Effector CD4-positive, alpha-beta T cell (primary cell): ENCODE results near the gene TUBAL3.
"Not testable (repeated sequence)": the region's sequence is repeated elsewhere in the genome, so short reads cannot be mapped to it uniquely, and the experiment has no call there.

Source experiments
- DNase-seq: peaks from one replicate; pipeline ENCODE4 v3.0.0-alpha.2; 2020

The TUBAL3 gene

DNA sequence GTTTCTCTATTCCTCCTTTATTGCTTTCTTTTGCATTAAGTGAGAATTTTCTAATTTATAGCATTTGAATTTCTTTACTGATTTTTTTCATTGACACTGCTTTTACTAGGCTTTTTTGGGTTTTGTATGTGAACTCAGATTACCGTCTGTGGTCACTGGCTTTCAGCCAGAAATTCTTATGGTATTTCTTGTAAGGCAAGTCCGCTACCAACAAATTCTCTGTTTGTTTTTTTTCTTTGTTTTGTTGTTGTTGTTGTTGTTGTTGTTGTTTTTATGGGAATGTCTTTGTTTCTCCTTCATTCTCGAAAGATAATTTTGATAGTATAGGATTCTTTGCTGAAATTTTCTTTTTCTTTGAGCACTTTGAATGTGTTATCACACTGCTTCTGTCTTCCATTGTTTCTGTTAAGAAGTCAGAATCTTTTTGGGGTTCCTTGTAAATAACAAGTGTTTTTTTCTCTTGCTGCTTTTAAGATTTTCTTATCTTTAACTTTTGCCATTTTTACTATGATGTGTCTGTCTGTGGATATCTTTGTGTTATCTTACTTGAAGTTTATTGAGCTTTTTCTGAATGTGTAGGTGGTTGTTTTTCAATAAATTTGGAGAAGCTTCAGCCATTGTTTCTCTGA is 15.0 kb upstream of the TUBAL3 start:
- DNase-seq = no peak

DNA sequence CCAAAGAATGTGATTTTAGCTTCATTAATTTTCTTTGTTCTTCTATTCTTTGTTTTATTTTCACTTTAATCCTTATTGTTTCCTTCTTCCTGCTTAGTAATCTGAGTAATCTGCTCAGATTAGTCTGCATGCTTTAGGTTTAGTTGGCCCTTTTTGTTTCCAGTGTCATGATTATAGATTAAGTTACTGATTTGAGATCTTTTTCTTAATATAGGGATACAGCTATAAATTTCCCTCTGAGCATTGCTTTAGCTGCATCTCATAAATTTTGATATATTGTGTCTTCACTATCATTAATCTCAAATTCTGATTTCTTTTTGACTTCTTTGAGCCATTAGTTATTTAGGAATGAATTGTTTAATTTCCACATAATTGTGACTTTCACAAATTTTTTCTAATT is 14.0 kb upstream of the TUBAL3 start:
- DNase-seq = no peak

DNA sequence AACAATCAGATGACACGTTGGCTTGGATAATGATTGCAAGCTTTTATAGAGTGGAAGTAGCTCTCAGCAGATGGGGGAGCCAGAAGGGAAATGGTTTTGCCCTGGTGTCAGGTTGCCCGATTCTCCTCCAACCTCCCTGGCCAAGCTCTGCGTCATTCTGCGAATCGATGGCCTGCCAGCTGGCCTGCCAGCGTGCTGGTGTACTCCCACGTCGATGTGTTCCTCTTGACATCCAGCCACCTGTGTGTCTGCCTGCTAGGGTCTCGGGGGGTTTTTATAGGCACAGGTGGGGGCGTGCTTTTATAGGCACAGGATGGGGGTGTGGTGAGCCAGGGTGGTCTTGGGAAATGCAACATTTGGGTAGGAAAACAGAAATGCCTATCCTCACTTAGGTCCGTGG is 12.4 kb upstream of the TUBAL3 start:
- DNase-seq = no peak

DNA sequence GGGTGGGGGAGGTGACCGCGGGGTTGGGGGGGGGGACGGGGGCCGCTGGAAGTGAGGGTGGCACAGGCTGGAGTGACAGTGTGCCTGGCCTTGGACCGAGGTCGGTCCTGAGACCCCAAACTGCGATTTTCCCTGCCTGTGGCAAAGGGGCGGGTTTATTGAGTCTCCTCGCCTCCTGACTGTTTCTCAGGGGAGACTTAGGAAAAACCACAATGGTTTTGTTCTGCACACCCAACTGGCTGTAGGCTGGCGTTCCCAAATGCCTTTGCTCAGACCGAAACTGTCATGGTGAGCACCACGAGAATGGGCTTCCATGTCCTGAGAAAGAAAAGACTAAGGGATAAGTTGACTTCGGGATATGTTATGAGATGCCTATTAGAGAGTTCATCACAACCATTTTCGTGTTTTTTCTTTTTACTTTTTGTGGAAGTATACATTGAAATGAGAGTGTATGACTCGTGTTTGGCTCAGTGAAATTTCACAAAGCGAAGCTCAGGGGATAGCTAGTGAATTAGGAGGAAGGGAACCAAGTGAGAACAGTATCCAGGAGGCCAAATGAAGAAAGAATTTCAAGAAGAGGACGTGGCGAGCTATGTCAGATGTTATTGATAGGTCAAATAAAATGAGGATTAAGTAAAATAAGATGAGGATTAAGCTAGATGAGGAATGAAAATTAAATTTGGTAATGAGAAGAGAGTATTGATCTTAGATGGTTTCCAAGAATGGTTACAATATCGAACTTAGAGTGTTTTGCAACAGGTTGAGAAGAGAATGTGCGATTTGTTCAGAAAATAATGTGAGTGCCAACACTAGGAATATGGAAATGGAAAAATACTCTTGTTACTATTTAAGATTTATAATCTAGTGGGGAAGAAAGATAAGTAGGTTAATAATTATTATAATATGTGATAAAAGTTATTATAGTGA is 8.6 kb upstream of the TUBAL3 start:
- DNase-seq = no peak

DNA sequence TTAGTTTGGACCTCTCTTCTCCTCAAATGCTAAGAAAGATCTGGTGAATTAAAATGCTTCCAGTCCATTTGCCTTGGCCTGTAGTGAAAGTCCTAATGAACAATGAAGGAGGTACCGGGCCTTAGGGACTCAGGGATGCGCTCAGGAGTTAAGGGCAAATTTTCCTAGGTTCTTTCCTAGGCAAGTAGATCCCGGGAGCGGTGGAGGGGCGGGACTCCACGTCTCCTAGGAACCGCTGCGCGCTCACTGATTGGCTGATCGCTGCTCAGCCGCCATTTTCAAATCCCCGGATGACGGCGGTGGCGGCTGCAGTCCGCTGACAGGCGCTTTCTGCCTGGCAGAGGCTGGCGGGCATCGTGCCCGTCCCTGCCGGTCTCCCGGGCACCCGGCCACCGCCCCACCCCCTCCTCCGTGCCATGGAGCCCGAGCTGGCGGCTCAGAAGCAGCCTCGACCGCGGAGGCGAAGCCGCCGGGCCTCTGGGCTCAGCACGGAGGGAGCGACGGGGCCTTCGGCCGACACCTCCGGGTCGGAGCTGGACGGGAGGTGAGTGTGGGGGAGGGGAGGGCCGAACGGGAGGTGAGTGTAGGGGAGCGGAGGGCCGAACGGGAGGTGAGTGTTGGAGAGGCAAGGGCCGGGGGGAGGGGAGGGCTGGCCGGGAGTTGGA is 7.8 kb upstream of the TUBAL3 start, which contains the start of gene NET1:
Gene NET1 (plus strand): TSS at position 281 of the 665 bp plus-strand sequence. CDS start 136 bp downstream, at position 417.
- peak; percentile 21 for DNase-seq

DNA sequence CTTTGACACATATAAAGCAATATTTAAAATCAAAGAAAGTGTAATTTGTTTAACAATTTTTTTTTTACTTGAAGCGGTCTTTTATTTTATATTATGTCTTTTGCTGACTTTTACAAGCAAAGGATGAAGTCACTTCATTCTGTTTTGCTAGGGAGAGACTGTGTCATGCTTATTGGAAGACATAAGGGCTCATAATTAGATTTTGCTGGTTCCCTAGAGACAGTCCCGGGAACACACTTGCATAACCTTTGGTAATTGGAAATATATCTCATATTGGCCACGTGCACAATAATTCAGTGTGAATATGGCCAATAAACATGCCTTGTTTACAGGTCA is 7.3 kb upstream of the TUBAL3 start:
- no peak for DNase-seq

DNA sequence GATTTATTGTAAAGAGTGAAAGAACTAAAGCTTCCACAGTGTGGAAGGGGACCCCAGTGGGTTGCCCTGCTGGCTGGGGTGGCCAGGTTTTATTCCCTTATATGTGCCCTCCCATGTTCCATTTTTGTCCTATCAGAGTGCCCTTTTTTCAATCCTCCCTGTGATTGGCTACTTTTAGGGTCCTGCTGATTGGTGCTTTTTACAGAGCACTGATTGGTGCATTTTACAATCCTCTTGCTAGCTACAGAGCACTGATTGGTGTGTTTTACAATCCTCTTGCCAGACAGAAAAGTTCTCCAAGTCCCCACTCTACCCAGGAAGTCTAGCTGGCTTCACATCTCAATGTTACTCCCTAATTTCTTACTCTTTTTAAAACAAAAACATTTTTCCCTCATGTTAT is 6.2 kb upstream of the TUBAL3 start:
- DNase-seq = not testable (repeated sequence)

DNA sequence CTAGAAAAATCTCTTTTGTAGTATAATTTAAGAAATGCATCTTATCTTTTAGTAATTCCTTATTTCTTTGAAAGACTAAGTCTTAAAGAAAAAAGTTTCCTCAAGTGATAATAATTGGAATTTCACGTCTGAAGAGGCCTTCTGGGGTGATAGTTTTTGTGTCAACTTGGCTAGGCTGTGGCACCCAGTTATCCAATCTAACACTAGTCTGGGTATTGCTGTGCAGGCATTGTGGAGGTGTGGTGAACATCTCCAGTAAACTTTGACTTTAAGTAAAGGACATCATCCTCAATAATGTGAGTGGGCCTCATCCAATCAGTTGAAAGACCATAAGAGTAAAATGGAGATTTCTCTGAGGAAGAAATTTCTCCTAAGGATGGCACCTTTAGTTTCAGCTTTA is 2.3 kb upstream of the TUBAL3 start:
- no peak for DNase-seq

DNA sequence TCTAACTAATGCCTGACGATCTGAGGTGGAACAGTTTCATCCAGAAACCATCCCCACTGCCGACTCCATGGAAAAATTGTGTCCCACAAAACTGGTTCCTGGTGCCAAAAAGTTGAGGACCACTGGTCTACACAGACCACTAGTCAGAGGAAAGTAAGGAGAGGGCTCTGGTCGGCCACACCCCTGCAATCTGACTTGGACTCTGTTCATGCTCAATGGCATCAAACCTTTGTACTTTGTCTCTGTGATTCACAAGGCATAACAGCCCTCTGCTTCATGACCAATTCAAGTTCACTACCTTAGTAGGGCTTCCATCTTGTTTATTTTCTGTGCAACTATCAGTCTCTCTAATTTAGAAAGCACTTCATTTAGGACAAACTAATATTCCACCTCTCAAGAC is 1.8 kb downstream of the TUBAL3 start:
- no peak for DNase-seq

DNA sequence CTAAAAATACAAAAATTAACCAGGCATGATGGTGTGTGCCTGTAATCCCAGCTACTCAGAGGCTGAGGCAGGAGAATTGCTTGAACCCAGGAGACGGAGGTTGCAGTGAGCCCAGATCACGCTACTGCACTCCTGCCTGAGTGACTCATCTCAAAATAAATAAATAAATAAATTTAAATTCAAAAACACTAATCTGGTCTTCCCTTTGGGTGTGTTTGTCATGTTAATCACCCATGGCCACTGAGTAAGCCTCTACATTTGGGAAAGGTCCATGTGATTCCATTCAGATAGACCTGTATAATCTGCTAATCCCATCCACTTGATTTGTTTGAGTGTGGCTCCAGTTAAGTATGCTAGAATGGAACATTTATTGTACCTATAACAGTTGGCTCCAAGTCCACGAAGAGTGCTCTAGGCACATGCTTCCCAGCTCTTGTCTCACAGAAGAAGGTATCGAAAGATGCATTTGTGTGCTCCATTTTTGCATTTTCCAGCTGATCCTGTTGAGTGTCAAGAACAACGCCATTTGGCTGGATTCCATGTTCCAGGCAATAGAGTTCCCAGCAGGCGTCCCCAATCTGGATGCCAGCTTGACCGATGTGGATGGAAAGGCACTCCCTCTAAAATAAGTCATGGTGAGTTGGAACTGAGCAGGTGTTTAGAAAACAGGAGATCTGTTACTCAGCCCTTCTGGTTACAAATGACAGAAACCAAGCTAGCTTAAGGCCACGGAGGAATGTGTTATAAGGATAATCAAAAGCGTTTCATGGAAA is 4.0 kb downstream of the TUBAL3 start:
- DNase-seq = no peak

DNA sequence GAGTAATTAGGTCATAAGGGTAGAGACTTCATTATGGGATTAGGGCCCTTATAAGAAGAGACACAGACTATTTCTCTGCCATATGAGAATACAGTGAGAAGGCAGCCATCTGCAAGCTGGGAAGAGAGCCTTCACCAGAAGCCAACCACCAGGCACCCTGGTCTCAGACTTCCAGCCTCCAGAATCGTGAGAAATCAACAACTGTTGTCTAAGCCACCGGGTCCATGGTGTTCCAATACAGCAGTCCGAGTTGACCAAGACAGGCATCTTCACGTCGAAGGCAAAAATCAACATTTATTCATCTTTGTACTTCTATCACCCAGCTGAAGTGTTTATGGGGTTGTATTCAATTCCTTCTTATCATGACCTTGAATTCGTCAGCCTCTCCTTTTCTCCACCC is 5.3 kb downstream of the TUBAL3 start:
- DNase-seq = no peak

DNA sequence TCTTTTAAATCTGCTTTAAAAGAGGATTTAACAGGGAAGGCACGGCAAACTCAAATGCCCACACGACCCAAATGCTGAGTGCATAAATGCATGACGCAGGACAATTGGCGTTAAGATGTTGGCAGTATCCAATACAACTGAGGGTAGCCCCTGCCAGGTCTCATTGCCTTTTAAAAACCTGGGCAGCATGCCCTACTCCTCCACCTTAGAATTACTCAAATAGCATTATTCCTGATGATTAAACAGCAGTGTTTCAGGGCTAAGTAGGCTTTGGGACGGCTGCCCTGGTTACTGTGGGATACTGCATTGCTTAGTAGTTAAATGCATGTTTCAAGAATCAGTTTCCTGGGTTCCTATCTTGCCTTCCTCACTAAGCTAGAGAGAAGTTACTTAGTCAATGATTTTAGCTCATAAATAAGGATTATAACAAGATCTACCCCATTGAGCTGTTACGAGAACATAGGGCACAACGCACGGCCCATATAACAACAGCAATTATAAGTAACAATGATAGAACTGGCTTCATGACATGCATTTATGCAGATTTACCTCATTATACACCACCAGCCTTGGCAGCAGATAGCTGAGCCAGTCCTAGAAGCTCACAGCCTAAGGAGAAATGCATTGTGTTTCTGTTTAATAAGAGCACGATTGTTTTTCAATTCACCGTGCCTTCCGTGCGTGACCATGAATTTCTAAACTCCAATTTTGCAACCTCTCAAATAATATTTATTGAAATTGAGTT is 7.9 kb downstream of the TUBAL3 start:
- no peak for DNase-seq

DNA sequence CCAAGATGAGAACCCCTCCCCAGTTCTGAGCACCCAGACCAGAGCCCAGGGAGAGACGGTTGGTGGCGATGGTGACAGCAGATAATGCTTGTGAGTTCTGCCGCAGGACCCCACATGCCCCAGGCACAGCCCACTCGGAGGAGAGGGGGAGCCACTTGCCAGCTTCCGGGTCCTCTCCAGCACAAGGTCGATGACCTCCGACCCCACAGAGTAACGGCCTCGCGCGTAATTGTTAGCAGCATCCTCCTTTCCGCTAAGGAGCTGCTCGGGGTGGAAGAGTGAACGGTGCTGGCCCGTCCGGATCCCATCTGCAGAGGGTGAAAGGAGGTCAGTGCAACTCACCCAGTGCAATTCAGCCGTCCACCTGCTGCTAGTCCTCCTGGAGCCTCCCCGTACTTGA is 9.5 kb downstream of the TUBAL3 start:
- no peak for DNase-seq

DNA sequence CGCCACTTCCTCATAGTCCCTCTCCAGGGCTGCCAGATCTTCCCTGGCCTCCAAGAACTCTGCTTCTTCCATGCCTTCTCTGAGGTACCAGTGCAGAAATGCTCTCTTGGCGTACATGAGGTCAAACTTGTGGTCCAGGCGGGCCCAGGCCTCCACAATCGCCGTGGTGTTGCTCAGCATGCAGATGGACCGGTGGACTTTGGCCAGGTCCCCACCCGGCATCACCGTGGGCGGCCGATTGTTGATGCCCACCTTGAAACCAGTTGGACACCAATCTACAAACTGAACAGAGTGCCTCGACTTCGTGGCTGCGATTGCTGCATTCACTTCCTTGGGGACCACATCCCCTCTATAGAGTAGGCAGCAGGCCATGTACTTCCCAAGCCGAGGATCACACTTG is 11.1 kb downstream of the TUBAL3 start:
- no peak for DNase-seq

DNA sequence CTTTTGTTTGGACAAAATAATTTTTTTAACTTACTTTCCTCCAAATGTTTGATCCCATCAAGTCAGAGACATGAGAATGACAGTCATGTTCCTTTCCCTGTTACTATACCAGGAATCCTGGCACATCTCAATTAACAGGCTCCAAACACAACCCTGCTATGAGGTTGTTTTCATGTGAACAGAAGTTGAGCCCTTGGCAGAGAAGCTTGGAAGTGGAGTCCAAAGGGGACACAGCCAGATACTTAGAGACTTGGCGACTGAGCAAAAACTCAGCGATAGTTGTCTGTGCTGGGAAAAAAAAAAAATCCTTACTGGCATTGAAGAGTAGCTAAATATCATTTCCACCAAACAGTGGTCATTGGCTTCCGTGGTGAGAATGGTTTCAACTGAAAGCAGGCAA is 12.8 kb downstream of the TUBAL3 start:
- DNase-seq = no peak

DNA sequence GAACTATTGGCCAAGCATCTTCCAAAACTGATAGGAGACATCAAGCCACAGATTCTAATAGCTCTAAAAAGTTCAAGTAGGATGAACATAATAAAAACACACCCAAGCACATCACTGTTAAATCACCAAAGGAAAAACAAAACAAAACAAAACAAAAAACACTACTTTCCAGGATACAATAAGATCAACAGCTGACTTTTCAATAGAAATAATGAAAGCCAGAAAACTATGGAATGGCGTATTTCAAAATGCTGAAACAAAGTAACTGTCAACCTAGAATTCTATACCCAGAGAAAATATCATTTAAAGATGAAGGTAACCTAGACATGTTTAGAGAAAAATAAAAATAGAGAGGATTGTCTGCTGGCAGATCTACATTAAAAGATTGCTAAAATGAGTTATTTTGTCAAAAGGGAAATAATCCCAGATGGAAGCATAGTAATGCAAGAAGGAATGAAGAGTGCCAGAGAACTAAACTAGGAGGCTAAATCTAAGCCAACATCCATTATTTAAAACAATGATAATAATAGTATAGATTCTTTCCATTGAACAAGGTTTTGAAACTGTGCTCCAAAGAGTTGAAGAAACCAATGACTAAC is 13.9 kb downstream of the TUBAL3 start:
- DNase-seq = no peak

DNA sequence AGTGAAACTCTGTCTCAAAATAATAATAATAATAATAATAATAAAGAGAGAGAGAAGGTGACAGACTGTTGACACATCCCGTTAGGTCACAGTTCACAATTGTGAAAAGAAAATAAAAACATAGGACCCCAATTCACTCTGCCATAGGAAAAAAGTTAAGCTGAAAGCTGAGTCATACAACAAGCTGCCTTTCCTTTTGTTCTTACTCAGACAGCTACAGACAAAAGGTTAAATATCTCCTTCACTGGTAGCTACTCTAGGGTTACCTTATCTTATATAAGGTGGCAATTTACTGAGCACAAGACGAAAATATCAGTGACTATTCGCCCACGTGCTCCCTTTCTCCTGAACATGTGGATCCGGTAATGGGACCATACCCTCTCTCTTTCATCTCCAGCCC is 17.5 kb downstream of the TUBAL3 start:
- no peak for DNase-seq

DNA sequence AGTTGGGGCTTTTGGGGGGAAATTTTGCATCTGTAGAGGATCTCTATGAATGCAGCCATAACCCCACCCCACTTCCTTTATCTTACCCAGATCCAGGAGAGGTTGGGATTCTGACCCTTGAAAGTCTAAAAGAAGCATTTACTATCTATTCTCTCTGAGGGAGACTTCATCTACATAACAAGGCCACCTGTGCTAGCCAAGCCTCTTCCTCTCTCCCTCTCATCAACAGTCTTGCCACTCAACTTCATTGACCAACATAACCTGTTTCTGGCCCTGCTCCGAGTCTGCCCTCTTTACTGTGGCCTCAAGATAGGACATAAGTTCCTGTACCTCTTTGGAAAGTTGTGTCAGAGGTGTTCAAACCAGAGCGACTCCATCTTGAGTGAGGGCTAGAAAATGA is 19.4 kb downstream of the TUBAL3 start:
- DNase-seq = no peak

DNA sequence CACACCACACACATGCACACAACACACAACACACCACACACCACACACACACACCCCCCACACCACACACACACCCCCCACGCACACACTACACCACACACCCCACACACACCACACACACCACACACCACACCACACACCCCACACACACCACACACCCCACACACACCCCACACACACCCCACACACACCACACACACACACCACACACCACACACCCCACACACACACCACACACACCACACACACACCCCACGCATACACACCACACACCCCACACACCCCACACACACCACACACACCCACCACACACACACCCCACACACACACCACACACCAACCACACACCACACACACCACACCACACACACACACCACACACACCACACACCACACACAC is 23.4 kb downstream of the TUBAL3 start:
- no peak for DNase-seq

DNA sequence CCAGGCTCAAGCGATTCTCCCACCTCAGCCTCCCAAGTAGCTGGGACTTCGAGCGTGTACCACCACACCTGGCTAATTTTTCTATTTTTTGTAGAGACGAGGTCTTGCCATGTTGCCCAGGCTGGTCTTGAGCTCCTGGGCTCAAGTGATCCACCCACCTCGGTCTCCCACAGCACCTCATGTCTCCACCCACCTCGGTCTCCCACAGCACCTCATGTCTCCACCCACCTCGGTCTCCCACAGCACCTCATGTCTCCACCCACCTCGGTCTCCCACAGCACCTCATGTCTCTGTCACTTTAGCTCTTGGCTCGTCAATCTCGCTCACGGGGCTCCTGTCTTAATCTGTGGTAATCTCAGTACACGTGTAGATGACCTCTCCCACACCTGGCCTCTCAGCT is 24.2 kb downstream of the TUBAL3 start:
- DNase-seq = not testable (repeated sequence)

DNA sequence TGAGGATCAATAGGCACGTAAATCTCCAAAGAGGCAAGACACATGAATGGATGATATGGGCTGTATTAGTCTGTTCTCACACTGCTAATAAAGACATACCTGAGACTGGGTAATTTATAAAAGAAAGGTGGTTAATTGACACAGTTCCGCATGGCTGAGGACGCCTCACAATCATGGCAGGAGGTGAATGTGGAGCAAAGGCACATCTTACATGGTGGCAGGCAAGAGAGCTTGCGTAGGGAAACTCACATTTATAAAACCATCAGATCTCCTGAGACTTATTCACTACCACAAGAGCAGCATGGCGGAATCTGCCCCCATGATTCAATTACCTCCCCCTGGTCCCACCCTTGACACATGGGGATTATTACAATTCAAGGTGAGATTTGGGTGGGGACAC is 25.4 kb downstream of the TUBAL3 start:
- not testable (repeated sequence) for DNase-seq

DNA sequence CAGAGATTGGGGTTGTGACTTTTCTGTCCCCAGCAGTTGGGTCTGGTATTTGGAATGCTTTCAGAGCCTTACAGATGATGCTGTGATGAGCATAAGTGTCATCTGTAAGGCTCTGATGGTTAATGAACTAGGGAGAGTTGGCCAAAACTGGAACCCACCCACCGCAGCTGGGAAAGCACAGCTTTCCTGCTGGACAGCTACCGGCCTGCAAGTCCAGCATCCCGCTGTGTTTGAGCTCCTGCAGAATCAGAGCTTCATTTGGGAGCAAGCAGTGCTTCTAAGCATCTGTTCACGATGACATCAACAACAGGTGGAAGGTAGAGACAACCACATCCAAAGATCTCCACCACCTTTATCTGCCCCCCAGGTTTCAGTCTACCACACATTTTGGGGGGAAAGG is 28.2 kb downstream of the TUBAL3 start:
- no peak for DNase-seq
